Measurements from ENCODE around the gene EPHB1.
"Not testable (repeated sequence)": the region's sequence is repeated elsewhere in the genome, so short reads cannot be mapped to it uniquely, and the experiment has no call there.

EPHB1 gene

GRCh38 chr3:135017003-135017893 lies 222.2 kb downstream of the EPHB1 start:
- no peak for DNase-seq

GRCh38 chr3:135018149-135018923 lies 223.3 kb downstream of the EPHB1 start:
- no peak for DNase-seq

- DNase-seq = no peak
Measured at GRCh38 chr3:135020181-135020580, 225.1 kb downstream of the EPHB1 start.

- DNase-seq = no peak
Measured at GRCh38 chr3:135023996-135024658, 229.1 kb downstream of the EPHB1 start.

- DNase-seq = not testable (repeated sequence)
Measured at GRCh38 chr3:135030768-135031615, 235.9 kb downstream of the EPHB1 start.

- no peak for DNase-seq
Measured at GRCh38 chr3:135033737-135034136, 238.7 kb downstream of the EPHB1 start.

- no peak for DNase-seq
Measured at GRCh38 chr3:135034291-135034768, 239.3 kb downstream of the EPHB1 start.

GRCh38 chr3:135034891-135035440 lies 239.9 kb downstream of the EPHB1 start:
- DNase-seq = no peak

- no peak for DNase-seq
Measured at GRCh38 chr3:135038186-135038585, 243.1 kb downstream of the EPHB1 start.

GRCh38 chr3:135039536-135039935 lies 244.5 kb downstream of the EPHB1 start:
- DNase-seq = not testable (repeated sequence)

- DNase-seq = no peak
Measured at GRCh38 chr3:135040321-135041240, 245.5 kb downstream of the EPHB1 start.

- no peak for DNase-seq
Measured at GRCh38 chr3:135041601-135042000, 246.5 kb downstream of the EPHB1 start.

- no peak for DNase-seq
Measured at GRCh38 chr3:135047061-135047460, 252.0 kb downstream of the EPHB1 start.

GRCh38 chr3:135050536-135050935 lies 255.5 kb downstream of the EPHB1 start:
- DNase-seq = no peak

- no peak for DNase-seq
Measured at GRCh38 chr3:135051409-135051973, 256.4 kb downstream of the EPHB1 start.

GRCh38 chr3:135055449-135055848 lies 260.4 kb downstream of the EPHB1 start:
- no peak for DNase-seq

GRCh38 chr3:135056084-135056730 lies 261.1 kb downstream of the EPHB1 start:
- no peak for DNase-seq

- no peak for DNase-seq
Measured at GRCh38 chr3:135056733-135057310, 261.8 kb downstream of the EPHB1 start.

- no peak for DNase-seq
Measured at GRCh38 chr3:135057996-135058395, 262.9 kb downstream of the EPHB1 start.

GRCh38 chr3:135059580-135059979 lies 264.5 kb downstream of the EPHB1 start:
- DNase-seq = no peak
